GM19395 (cell line): ENCODE results near the gene CDC42BPA.

Source experiments
- ATAC-seq: cut with Tn5 transposase; IDR thresholded peaks from one replicate; pipeline ENCODE4 v1.9.1; 2021; ENCODE audit warnings: mild to moderate bottlenecking, moderate library complexity; ENCODE audit not compliant: unreplicated experiment

CDC42BPA gene

GRCh38 chr1:226983247-226983991 lies 334.9 kb downstream of the CDC42BPA start:
- ATAC-seq = no peak

GRCh38 chr1:226982451-226983177 lies 335.7 kb downstream of the CDC42BPA start:
- ATAC-seq = no peak

- ATAC-seq = no peak
Observed at GRCh38 chr1:226981838-226982237, 336.5 kb downstream of the CDC42BPA start.

- no peak for ATAC-seq
Observed at GRCh38 chr1:226981386-226981817, 336.9 kb downstream of the CDC42BPA start.

- ATAC-seq = no peak
Observed at GRCh38 chr1:226980565-226981385, 337.5 kb downstream of the CDC42BPA start.

GRCh38 chr1:226980122-226980560 lies 338.2 kb downstream of the CDC42BPA start:
- no peak for ATAC-seq

GRCh38 chr1:226979517-226980121 lies 338.7 kb downstream of the CDC42BPA start:
- ATAC-seq = no peak

- no peak for ATAC-seq
Observed at GRCh38 chr1:226979115-226979516, 339.2 kb downstream of the CDC42BPA start.

- no peak for ATAC-seq
Observed at GRCh38 chr1:226978432-226979114, 339.7 kb downstream of the CDC42BPA start.

- ATAC-seq = no peak
Observed at GRCh38 chr1:226977643-226978431, 340.5 kb downstream of the CDC42BPA start.

- no peak for ATAC-seq
Observed at GRCh38 chr1:226976978-226977642, 341.2 kb downstream of the CDC42BPA start.

GRCh38 chr1:226976276-226976977 lies 341.9 kb downstream of the CDC42BPA start:
- no peak for ATAC-seq

GRCh38 chr1:226975259-226976250 lies 342.7 kb downstream of the CDC42BPA start:
- no peak for ATAC-seq

GRCh38 chr1:226974544-226975258 lies 343.6 kb downstream of the CDC42BPA start:
- no peak for ATAC-seq

- no peak for ATAC-seq
Observed at GRCh38 chr1:226973898-226974543, 344.3 kb downstream of the CDC42BPA start.

GRCh38 chr1:226973371-226973897 lies 344.9 kb downstream of the CDC42BPA start:
- ATAC-seq = no peak
